GM18951 (cell line): Measurements from ENCODE around the gene SPOCK1.

ENCODE experiments used
- POLR2A ChIP-seq: IDR thresholded peaks from 4 replicates; pipeline ENCODE4 v1.6.1; 2011; ENCODE audit warnings: mild to moderate bottlenecking; ENCODE audit not compliant: insufficient read length, insufficient read depth; ENCODE audit errors: extremely low read depth
- in situ Hi-C: fragments of 300-500 bp; cut with MboI; formaldehyde crosslinking; loops from one replicate; pipeline ENCODE4 v1.12.0; 2022; ENCODE audit warnings: low sequenced_read_pairs, mixed read lengths, inconsistent platforms; ENCODE audit not compliant: unreplicated experiment

The SPOCK1 gene

DNA sequence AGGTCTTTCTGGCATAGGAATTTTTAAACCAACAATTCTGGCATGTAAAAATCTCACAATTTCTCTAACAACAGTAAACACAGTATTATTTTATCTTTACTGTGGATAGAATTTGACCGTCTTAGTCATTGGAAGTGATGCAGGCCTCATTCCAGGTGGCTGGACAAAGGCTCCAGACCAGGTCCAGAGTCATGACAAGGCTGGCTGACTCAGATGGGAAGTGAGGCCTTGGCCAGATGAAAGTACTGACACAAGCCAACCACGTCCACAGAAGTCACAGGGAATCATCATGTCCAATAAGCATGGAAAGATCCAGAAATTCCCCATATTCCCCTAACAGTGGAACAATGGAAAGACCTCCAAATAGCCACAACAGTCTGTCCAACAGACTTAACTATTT, 12.4 kb downstream of the SPOCK1 start:
- in situ Hi-C loops: no loop called here
- TF ChIP-seq POLR2A: no peak

DNA sequence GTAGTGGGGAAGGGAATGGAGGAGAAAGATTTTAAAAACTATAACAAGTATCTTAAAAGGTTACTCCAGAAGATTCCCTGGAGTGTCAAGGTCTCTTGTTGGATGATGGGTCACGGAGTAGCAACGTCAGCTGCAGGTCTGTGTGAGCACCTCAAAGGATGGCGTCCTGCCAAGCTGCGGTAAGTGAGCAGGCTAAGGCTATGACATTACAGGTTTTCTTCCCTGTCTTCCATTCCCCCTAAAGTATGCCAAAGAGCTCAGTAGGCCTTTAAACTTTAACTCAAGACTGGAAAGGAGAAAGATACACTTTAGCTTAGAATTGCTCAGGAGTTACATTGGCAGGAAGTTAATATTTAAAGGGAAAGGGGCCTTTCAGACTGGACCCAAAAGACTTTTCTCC, 17.5 kb downstream of the SPOCK1 start:
- in situ Hi-C loops: no loop called here
- no peak for TF ChIP-seq POLR2A

DNA sequence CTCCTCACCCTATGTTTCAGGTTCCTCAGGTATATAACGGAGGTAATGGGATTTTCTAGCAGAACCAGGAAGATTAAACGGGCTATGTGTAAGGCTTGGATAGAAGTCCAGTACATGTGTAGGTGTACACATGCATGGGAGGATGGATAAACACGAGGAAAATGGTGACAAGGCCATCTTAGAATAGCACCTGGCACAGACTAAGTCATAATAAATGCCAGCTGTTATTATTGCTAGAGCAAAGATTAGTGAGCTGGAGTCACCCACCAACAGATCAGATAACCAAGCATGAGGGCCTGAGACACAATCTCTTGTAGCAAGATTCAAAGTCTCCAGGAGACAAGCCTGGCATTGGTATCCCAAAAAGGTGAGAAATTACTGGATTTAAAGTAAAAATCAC, 21.1 kb downstream of the SPOCK1 start:
- no peak for TF ChIP-seq POLR2A
- in situ Hi-C loops: no loop called here

DNA sequence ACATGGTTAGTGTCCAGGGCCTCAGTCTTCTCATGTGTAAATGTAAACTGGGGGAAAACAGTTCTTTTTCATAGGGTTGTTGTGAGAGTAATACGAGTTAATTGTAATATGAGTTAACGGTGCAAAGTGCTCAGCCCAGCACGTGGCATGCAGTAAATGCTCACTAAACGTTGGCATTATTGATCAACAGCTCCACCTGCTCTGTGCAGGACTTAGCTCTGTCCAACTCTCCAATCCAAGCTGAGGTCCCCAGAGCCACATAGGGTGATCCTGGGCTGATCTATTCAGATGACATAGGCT, 28.3 kb downstream of the SPOCK1 start:
- no peak for TF ChIP-seq POLR2A
- in situ Hi-C loops: no loop called here

DNA sequence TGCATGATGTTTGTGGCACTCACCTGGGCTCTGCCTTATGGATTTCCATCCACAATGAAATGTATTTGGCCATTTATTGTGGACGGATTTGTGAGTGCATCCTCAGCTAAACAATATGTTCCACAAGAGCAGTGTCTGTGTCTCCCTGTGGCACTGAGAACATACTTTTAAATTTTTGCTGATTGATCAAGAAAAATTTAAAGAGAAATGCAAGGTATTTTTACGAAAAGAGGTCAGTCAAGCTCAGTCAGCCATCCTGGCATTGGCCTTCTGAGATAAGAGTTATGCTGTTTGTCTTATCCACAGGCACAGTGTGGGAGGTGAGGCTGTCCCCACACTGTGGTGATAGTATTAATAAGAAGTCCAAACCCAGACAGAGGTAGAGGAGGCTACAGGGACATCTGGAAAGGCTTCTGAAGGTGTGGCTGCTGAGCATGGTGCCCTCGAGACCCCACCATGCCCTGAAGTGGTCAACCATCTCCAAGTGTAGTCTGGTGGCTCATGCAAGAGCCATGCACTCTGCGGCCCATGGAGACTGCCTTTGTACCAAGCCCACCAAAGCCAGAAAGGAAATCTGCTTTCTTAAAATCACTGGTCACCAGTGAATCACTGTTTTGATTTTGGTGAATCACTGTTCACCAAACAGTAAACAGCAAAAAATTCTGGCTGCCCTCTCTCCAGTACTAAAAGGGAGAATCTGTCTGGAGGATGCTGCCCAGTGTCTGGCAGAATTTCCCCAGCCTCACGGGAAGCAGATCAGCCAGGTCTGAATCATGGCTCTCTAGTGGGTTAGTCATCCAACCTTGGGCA, 28.8 kb downstream of the SPOCK1 start:
- no peak for TF ChIP-seq POLR2A

DNA sequence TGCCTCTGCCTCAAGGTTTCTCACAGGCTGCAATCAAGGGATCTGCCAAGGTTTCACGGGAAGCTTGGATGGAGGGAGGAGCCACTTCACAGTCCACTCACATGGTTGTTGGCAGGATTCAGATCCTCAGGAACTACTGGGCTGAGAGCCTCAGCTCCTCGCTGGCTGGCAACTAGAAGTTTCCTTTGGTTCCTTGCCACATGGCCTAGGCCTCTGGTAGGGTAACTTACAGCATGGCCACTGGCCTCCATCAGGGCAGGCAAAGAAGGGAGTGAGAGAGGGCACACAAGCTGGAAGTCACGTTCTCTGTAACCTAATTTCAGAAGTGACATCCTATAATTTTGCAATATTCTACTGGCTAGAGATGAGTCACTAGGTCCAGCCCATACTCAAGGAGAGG, 32.2 kb downstream of the SPOCK1 start:
- in situ Hi-C loops: no loop called here
- no peak for TF ChIP-seq POLR2A

More for the DNA sequence above, 28.8 kb downstream of the SPOCK1 start:
- in situ Hi-C loops: no loop called here

DNA sequence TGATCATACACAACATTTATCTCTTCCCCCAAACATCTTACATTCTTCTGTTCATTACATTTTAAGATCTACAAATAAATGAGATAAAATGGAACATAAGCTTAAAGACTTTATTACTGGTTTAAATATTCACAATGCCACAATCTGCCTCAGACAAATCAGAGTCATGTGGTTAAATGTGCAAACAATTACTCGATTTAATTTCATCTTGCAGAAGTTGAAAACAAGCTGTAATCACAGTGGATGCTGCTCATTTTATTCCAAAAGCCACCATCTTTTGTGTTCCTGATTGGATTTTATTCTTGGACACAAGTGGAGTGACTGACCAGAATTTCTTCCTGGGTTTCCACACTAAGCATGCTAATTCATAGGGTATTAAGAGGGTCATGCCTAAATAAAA, 33.2 kb downstream of the SPOCK1 start:
- TF ChIP-seq POLR2A: no peak
- in situ Hi-C loops: no loop called here

DNA sequence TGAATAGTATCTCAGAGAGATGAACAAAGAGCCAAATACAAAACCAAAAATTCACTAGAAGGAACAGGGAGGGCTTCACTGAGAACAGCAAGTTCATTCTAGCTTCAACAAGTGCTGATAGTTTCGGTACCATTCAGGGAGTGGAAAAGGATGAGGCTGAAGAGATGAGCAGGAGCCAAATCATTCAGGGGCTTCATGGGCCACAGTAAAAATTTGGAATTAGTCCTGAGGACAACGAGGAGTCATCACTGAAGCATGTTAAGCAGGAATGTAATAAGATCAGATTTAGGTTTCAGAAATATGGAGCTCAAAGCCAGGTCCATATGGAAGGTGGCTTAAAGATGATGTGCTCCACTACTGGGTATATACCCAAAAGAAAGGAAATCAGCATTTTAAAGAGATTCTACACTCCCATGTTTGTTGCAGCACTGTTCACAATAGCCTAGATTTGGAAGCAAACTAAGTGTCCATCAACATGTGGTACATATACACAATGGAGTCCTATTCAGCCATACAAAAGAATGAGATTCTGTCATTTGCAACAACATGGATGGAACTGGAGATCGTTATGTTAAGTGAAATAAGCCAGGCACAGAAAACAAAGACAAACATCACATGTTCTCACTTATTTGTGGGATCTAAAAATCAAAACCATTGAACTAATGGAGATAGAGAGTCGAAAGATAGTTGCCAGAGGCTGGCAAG, 36.2 kb downstream of the SPOCK1 start:
- in situ Hi-C loops: no loop called here

DNA sequence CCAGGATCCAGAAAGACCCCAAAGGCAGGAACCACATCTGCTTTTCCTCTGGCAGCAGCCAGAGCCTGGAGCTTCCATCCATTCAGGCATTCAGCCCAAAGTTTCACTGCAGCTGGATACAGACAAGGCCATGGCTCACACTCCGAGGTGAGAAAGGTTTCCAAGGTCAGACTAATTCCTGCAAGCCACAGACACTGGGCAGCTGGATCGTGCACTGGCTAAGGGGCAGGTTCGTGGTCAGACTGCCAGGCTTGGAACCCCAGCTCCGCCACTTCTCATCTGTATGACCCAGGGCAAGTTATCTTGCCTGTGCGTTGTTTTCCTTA, 36.9 kb downstream of the SPOCK1 start:
- no peak for TF ChIP-seq POLR2A
- in situ Hi-C loops: no loop called here

More for the DNA sequence above, 36.2 kb downstream of the SPOCK1 start:
- TF ChIP-seq POLR2A: no peak

DNA sequence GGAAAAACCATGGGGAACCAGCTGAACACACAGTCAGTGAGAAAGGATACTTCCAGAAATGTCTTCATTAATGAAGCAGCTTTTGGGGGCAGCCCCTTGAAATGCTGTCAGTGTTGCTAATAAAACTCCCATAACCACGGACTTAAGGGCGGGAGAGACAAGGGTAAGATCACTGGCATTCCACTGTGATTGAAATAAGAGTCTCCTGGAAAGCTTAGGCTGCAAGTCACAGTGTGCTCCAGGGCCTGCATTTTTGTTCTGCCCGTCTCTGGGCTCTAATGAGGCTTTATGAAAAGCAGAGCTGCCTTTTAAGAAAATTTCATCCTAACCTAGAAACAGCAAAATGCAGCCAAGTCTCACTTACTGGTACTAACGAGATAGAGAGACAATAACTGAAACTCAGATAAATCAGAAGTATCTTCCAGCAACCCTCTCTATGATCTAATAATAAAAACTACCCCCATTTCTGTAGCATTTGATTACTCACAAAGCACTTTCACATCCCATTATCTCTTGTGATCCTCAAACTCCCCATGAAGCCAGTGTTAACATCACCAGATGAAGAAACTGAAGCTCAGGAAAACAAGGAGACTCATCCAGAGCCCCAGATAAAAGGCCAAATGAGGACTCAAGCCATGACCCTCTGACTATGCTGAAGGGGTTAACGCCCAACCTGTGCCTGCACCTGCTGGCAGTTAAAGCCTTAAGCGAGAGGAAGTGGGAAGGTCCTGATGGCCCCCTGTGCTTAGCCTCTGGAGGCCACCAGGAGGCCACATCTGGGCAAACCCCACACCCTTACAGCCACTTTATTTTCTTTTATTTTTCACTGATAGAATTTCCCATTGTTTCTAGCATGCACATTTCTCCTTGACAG, 37.5 kb downstream of the SPOCK1 start:
- TF ChIP-seq POLR2A: no peak
- in situ Hi-C loops: no loop called here

DNA sequence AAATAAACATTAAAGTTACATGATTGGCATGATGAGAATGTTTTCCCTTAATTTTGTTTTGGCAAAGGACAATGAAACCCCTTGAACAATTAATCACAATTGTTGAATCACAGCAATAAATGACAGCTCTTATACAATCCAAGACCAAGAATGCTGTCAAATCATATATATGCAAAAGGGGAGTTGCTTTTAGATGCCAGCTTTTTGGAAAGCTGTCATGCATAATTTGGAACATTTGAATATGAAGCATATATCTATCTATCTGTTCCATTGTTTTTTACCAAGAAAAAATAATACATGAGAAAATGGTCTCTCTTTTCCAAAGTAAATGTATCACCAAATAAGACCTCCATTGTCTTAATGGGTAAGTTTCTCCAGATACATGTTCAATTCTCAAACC, 44.5 kb downstream of the SPOCK1 start:
- in situ Hi-C loops: no loop called here
- no peak for TF ChIP-seq POLR2A

DNA sequence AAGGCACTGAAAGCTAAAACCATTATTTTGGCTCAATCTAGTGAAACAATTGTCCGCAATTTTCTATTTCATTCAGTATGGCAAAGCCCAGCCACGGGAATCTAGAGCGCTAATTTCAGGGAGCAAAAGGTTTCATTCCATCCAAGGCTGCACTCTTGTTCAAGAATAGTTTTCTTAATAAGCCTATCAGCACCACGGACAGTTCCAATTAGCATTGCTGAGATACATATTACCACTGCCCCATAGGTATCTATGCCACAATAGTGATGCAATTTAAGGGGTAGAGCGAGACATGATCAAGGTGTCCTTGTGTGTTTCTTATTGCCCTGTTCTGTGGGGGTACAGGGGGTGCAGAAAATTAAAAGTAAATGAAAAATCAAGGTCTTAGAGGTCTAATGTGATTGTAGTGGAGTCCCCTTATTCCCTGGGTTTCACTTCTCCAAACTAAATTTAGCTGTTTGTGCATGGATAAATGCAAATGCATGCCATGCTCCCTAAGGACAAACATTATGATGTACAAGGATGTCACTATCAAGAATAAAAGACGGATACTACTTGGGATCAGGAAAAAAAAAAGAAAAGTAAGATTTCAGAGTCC, 45.5 kb downstream of the SPOCK1 start:
- in situ Hi-C loops: no loop called here
- TF ChIP-seq POLR2A: no peak

DNA sequence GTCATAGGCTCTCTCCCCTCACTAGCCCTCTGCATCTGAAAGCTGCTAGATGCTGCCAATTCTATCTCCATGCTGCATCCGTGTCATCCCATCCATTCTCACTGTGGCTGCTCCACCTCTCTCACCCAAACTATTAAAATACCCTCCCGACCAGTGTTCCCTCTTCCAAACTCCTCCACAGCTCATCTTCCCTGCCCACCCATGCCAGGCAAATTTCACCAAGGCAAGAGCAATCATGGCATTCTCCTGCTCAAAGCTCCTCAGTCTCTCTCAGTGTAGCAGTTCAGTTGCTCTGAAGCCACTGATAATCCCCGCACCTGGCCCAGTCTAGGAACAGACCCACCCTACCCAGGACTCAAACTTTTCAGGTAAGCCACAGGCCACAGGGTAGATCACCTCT, 48.4 kb downstream of the SPOCK1 start:
- no peak for TF ChIP-seq POLR2A
- in situ Hi-C loops: no loop called here
